ENCODE data around the gene ZNF568. TPM values are rescaled to one million over a fixed set of nuclear protein-coding genes. Genes with fewer than 3 reads are reported as not detected.

Gene ZNF568
- total RNA-seq (2021) (5.8 and 6.4 TPM in 2 replicates), Bru-seq, nascent RNA (percentile 51 among the genes with signal in this experiment), BruChase-seq, experiment 1, labeled RNA remaining after a 2-hour chase (percentile 46 among the genes with signal in this experiment), BruChase-seq, experiment 2, labeled RNA remaining after a 6-hour chase (percentile 41 among the genes with signal in this experiment)
- long read RNA-seq, partial matches to known transcripts, result 2 of 6 reads
- long read RNA-seq, other reads (novel, unspliced or antisense), result 2 of 6 reads

DNA sequence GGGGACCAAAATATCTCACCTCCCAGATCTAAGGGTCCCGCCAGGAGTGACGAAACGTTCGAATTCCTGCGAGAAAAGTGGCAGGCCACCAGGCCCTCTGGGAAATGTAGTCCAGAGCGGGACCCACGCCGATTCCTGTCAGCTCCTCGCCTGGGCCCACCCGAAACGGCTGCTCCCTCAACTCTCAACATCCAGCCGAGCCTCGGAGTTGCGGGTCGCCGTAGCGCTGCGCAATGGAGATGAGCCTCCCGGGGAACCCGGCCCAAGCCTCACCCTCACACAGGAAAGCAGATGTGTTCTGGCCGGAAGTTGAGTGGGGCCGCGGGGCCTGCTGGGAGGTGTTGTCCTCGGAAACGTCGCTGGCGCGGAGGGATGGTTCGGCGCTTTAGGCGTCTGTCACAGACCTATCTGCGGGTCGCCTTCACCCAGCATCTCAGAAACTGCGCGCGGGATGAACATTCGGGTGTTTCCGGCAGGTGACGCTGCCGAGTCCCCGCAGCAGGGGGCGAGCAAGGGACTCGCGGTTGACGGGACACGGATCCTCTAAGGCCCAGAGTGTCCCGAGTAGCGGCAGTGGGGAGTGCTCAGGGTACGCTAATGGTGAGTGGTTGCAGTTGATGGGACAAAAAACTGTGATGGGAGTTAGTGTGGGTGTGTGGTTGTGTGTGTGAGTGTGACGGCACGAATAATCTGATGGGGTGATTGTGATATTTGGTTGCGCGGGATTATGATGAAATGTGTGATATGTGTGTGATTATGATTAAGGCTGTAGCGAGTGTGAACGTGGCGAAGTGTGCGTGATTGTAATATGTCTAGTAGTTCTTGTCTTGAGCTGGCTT, at the start of gene ZNF568, which contains the start of gene ZNF829:
ZNF568 (plus strand) TSS at position 341 of the 839 bp plus-strand sequence. CDS start 6,439 bp downstream, outside the sequence.
ZNF829 (minus strand) TSS at position 300 of the 839 bp plus-strand sequence. CDS start 1,124 bp downstream, outside the sequence.
- H3K4me2 ChIP-seq, result peak within 1 kb of the TSS; percentile 90

DNA sequence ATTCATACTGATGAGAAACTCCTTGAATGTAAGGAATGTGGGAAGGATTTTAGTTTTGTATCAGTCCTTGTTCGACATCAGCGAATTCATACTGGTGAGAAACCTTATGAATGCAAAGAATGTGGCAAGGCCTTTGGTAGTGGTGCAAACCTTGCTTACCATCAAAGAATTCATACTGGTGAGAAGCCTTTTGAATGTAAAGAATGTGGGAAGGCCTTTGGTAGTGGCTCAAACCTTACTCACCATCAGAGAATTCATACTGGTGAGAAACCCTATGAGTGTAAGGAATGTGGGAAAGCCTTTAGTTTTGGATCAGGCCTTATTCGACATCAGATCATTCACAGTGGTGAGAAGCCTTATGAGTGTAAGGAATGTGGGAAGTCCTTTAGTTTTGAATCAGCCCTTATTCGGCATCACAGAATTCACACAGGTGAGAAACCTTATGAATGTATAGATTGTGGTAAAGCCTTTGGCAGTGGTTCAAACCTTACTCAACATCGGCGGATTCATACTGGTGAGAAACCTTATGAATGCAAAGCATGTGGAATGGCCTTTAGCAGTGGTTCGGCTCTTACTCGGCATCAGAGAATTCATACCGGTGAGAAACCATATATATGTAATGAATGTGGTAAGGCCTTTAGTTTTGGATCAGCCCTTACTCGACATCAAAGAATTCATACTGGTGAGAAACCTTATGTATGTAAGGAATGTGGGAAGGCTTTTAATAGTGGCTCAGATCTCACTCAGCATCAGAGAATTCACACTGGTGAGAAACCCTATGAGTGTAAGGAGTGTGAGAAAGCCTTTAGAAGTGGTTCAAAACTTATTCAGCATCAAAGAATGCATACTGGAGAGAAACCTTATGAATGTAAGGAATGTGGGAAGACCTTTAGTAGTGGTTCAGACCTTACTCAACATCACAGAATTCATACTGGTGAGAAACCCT, 38.9 kb upstream of the ZNF568 start:
- BruUV-seq (replicated peaks), result no TSS peak
- POLR2A ChIA-PET (ENCODE audit: unreplicated experiment), result no interaction called here
- no peak overlapping the region for H2AFZ ChIP-seq
- H3F3A ChIP-seq (ENCODE audit: insufficient read depth, low read depth), result no peaks in the 10 kb centered on the region
- TF ChIP-seq EZH2 (IDR thresholded peaks at IDR 0.05; ENCODE audit: low read depth), result no peak
- TF ChIP-seq, protein P1, sequence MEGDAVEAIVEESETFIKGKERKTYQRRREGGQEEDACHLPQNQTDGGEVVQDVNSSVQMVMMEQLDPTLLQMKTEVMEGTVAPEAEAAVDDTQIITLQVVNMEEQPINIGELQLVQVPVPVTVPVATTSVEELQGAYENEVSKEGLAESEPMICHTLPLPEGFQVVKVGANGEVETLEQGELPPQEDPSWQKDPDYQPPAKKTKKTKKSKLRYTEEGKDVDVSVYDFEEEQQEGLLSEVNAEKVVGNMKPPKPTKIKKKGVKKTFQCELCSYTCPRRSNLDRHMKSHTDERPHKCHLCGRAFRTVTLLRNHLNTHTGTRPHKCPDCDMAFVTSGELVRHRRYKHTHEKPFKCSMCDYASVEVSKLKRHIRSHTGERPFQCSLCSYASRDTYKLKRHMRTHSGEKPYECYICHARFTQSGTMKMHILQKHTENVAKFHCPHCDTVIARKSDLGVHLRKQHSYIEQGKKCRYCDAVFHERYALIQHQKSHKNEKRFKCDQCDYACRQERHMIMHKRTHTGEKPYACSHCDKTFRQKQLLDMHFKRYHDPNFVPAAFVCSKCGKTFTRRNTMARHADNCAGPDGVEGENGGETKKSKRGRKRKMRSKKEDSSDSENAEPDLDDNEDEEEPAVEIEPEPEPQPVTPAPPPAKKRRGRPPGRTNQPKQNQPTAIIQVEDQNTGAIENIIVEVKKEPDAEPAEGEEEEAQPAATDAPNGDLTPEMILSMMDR (conservative IDR thresholded peaks at IDR 0.05), result no peak
- H3K4me1 ChIP-seq (replicated peaks; ENCODE audit: insufficient read depth), result no peaks in the 10 kb centered on the region
- H3K9me2 ChIP-seq (ENCODE audit: insufficient read depth), result no peaks in the 10 kb centered on the region
- peaks cover 20% of the 10 kb centered on the region for H3K36me3 ChIP-seq (ENCODE audit: low read depth)
- DNase-seq, result no peak
- peaks cover 75% of the 10 kb centered on the region for H3K9me3 ChIP-seq (ENCODE audit: insufficient read depth, low read depth)
- CTCF ChIA-PET, result no interaction called here
- no peak overlapping the region for H3K27ac ChIP-seq
- intact Hi-C loops (cut with micrococcal nuclease; ENCODE audit: unreplicated experiment), result no loop called here
- no peaks in the 10 kb centered on the region for H3K79me2 ChIP-seq (ENCODE audit: low read depth)
- no peaks in the 10 kb centered on the region for H4K20me1 ChIP-seq (ENCODE audit: insufficient read depth)
- H3K4me2 ChIP-seq, result no peak overlapping the region
- no peak overlapping the region for H3K4me3 ChIP-seq
- no peaks in the 10 kb centered on the region for H3K27me3 ChIP-seq (ENCODE audit: insufficient read depth, low read depth)

More for the DNA sequence above, at the start of gene ZNF568, which contains the start of gene ZNF829:
- peak; percentile 77 to 86 for DNase-seq
- POLR2A ChIA-PET (ENCODE audit: unreplicated experiment), result interaction anchor here (0.6 kb wide), 1 partner anchor 782 kb away, joined by 3 read pairs; no protein-coding TSS in a partner anchor
- BruUV-seq (replicated peaks), result no TSS peak
- H3F3A ChIP-seq (ENCODE audit: insufficient read depth, low read depth), result no peaks in the 10 kb centered on the region
- H3K4me1 ChIP-seq (replicated peaks; ENCODE audit: insufficient read depth), result peaks cover 9% of the 10 kb centered on the region
- peaks cover 7% of the 10 kb centered on the region; the same call in 1 of the 2 replicates for H3K79me2 ChIP-seq (ENCODE audit: low read depth)
- no peaks in the 10 kb centered on the region for H4K20me1 ChIP-seq (ENCODE audit: insufficient read depth)
- no peaks in the 10 kb centered on the region for H3K9me2 ChIP-seq (ENCODE audit: insufficient read depth)
- intact Hi-C loops (cut with micrococcal nuclease; ENCODE audit: unreplicated experiment), result loop anchor here (1.0 to 2.0 kb wide), 2 partner anchors 65 to 145 kb away; partner anchors contain the start of gene ZNF345
- peaks cover 29% of the 10 kb centered on the region for H3K36me3 ChIP-seq (ENCODE audit: low read depth)
- H2AFZ ChIP-seq, result peak within 1 kb of the TSS; percentile 97
- peak within 1 kb of the TSS; percentile 53 for H3K27ac ChIP-seq
- CTCF ChIA-PET, result no interaction called here
- peaks cover 31% of the 10 kb centered on the region for H3K9me3 ChIP-seq (ENCODE audit: insufficient read depth, low read depth)
- TF ChIP-seq EZH2 (IDR thresholded peaks at IDR 0.05; ENCODE audit: low read depth), result no peak
- TF ChIP-seq, protein P1 (conservative IDR thresholded peaks at IDR 0.05), result peak; percentile 65
- H3K27me3 ChIP-seq (ENCODE audit: insufficient read depth, low read depth), result no peaks in the 10 kb centered on the region
- peak within 1 kb of the TSS; percentile 80 for H3K4me3 ChIP-seq

Measured in PC-9 (cell line).